Transverse colon (tissue), 4 donors: ENCODE data around the gene PFKFB1.

Experiments
- POLR2A ChIP-seq: fragments of 450-650 bp; IDR thresholded peaks from one replicate; pipeline ENCODE4 v1.6.1; 2016; ENCODE audit warnings: antibody characterized with exemption, mild to moderate bottlenecking, moderate library complexity
- POLR2AphosphoS5 ChIP-seq, 3 donors: sonication (generic); formaldehyde crosslinking; IDR thresholded peaks; one replicate each; pipeline ENCODE4 v1.6.1; 2016; ENCODE audit warnings: antibody characterized with exemption in 3 of 3
- TF ChIP-seq, protein P1 (sequence below), 5 experiments: fragments of 200-600 bp in 3 of 5; fragments of 450-650 bp in 2 of 5; sonication (generic) in 3 of 5; IDR thresholded peaks; 1 replicate in 2 of 5; 2 replicates in 3 of 5; pipeline ENCODE4 v1.5.1; 2016 to 2017; ENCODE audit warnings: antibody characterized with exemption in 5 of 5, inconsistent platforms in 3 of 5, mild to moderate bottlenecking in 2 of 5, moderate library complexity in 1 of 5

- TF ChIP-seq, protein P1, sequence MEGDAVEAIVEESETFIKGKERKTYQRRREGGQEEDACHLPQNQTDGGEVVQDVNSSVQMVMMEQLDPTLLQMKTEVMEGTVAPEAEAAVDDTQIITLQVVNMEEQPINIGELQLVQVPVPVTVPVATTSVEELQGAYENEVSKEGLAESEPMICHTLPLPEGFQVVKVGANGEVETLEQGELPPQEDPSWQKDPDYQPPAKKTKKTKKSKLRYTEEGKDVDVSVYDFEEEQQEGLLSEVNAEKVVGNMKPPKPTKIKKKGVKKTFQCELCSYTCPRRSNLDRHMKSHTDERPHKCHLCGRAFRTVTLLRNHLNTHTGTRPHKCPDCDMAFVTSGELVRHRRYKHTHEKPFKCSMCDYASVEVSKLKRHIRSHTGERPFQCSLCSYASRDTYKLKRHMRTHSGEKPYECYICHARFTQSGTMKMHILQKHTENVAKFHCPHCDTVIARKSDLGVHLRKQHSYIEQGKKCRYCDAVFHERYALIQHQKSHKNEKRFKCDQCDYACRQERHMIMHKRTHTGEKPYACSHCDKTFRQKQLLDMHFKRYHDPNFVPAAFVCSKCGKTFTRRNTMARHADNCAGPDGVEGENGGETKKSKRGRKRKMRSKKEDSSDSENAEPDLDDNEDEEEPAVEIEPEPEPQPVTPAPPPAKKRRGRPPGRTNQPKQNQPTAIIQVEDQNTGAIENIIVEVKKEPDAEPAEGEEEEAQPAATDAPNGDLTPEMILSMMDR (IDR thresholded peaks at IDR 0.05): no peak
- TF ChIP-seq POLR2A (no peak), POLR2AphosphoS5 (IDR thresholded peaks at IDR 0.05) (no peak)
Observed at GRCh38 chrX:54930291-54931049, 63.5 kb downstream of the PFKFB1 start.
